NB4 (cell line): ENCODE measurements around the gene GID8.

Experiments
- CTCF ChIP-seq: IDR thresholded peaks from one replicate; pipeline ENCODE4 v1.5.1; 2012; ENCODE audit warnings: low read depth, low read length
- MYC ChIP-seq: IDR thresholded peaks from 2 replicates; pipeline ENCODE4 v1.6.1; 2011; ENCODE audit warnings: low read depth, low read length
- POLR2A ChIP-seq: IDR thresholded peaks from 2 replicates; pipeline ENCODE4 v1.6.1; 2011; ENCODE audit warnings: mild to moderate bottlenecking; ENCODE audit not compliant: insufficient read length; ENCODE audit errors: extremely low read depth
- TF ChIP-seq, protein P1 (sequence below): IDR thresholded peaks from 2 replicates; pipeline ENCODE4 v1.6.1; 2011; ENCODE audit warnings: low read depth, low read length

- TF ChIP-seq CTCF (no peak), MYC (no peak), POLR2A (no peak)
- TF ChIP-seq, protein P1, sequence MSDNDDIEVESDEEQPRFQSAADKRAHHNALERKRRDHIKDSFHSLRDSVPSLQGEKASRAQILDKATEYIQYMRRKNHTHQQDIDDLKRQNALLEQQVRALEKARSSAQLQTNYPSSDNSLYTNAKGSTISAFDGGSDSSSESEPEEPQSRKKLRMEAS, result no peak
These were observed 43.7 kb upstream of the GID8 start for GRCh38 chr20:62894261-62894660.
